Ectodermal cell (in vitro differentiated cells): ENCODE measurements around the gene BTBD2.
"Not testable (repeated sequence)": the region's sequence is repeated elsewhere in the genome, so short reads cannot be mapped to it uniquely, and the experiment has no call there.

Experiments
- H3K27ac ChIP-seq: 2 replicates; pipeline ENCODE4 v1.7.0; 2013; ENCODE audit warnings: mild to moderate bottlenecking, low read depth, low read length; ENCODE audit not compliant: insufficient read depth, poor library complexity, severe bottlenecking
- H3K27me3 ChIP-seq: 2 replicates; pipeline ENCODE4 v1.7.0; 2013; ENCODE audit warnings: mild to moderate bottlenecking, low read length; ENCODE audit not compliant: insufficient read depth, control insufficient read depth, poor library complexity, severe bottlenecking
- H3K36me3 ChIP-seq: one replicate; pipeline ENCODE4 v1.7.0; 2013; ENCODE audit warnings: low read length; ENCODE audit not compliant: control insufficient read depth, insufficient read depth
- H3K4me1 ChIP-seq: one replicate; pipeline ENCODE4 v1.7.0; 2013; ENCODE audit warnings: low read length; ENCODE audit not compliant: control insufficient read depth, insufficient read depth
- H3K4me3 ChIP-seq: 2 replicates; pipeline ENCODE4 v1.7.0; 2013; ENCODE audit warnings: low read depth, low read length, control low read depth; ENCODE audit not compliant: insufficient read depth
- H3K9me3 ChIP-seq: 2 replicates; pipeline ENCODE4 v1.7.0; 2013; ENCODE audit warnings: mild to moderate bottlenecking, low read length, moderate library complexity; ENCODE audit not compliant: control insufficient read depth
- WGBS, 2 experiments: methylation state at CpG; one replicate each; pipeline ENCODE4 v1.1.7; 2013; ENCODE audit warnings: missing lambda C conversion rate in 2 of 2; 5-methylcytosine and 5-hydroxymethylcytosine counted together

Gene BTBD2

GRCh38 chr19:2039089-2039958, 23.8 kb upstream of the BTBD2 start:
- WGBS, 2 experiments: 94 to 96% methylated on average over 30 of the region's 30 CpGs
- H3K36me3 ChIP-seq: peaks cover 16% of the 10 kb centered on the region
- H3K27ac ChIP-seq: no peak overlapping the region

DNA sequence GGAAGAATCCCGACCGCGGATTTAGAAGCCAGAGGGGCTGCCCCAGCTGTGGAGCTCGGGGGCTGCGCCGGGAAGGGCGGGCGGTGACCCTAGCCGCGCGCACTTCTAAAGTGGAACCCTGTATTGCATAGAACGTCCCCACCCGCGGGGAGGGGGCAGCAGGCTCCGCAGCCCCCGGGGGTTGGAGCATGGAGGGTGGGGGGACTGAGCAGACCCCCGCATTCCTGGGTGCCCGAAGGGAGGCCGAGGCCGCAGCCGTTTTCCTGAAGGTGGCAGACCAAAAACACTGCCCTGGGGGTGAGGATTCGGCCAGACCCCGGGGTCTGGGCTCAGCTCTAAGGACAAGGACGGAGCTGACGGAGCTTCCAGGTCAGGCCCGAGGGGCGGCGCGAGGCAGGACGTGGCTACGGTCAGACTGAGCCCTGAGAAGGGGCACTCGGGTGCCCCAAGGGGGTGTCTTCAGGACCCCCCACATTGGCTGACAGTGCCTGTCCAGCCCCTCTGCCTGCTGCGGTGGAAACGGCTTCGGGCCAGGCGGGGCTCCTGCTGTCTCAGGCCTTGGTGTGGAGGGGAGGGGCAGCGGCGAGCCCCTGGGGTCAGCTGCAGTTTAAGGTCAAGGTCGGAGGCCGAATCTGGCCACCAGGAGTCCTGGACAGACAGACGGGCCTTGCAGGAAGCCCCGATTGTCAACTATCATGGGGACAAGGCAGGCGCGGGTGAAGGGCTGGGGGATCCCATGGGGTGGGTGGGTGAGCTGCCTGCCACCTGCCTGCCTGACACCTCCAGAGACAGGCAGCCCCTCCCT, 23.0 kb upstream of the BTBD2 start:
- Histone ChIP-seq H3K36me3 (peaks cover 16% of the 10 kb centered on the region), H3K4me3 (no peak overlapping the region), H3K27ac (no peak overlapping the region), H3K4me1 (peaks cover 22% of the 10 kb centered on the region), H3K27me3 (no peaks in the 10 kb centered on the region), H3K9me3 (no peaks in the 10 kb centered on the region)
- WGBS, 2 experiments: 94 to 96% methylated on average over 44 of the region's 44 CpGs

More at GRCh38 chr19:2039089-2039958, 23.8 kb upstream of the BTBD2 start:
- Histone ChIP-seq H3K27me3 (no peaks in the 10 kb centered on the region), H3K4me3 (no peak overlapping the region), H3K9me3 (no peaks in the 10 kb centered on the region), H3K4me1 (peaks cover 22% of the 10 kb centered on the region)

GRCh38 chr19:2037651-2038255, 22.2 kb upstream of the BTBD2 start:
- Histone ChIP-seq H3K4me1 (peaks cover 21% of the 10 kb centered on the region), H3K27ac (no peak overlapping the region), H3K9me3 (no peaks in the 10 kb centered on the region), H3K27me3 (no peaks in the 10 kb centered on the region), H3K4me3 (no peak overlapping the region), H3K36me3 (peaks cover 16% of the 10 kb centered on the region)
- WGBS, 2 experiments: 94% methylated on average over 23 to 24 of the region's 24 CpGs

DNA sequence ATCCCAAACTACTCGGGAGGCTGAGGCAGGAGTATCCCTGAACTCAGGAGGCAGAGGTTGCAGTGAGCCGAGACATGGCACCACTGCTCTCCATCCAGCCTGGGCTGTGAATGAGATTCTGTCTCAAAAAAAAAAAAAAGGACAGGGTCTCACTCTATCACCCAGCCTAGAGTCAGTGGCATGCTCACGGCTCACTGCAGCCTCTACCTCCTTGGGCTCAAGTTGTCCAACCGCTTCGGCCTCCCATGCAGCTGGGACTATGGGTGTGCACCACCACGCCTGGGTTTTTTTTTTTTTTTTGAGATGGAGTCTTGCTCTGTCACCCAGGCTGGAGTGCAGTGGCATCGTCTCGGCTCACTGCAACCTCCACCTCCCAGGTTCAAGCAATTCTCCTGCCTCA, 20.9 kb upstream of the BTBD2 start:
- no peaks in the 10 kb centered on the region for H3K27me3 ChIP-seq
- H3K4me3 ChIP-seq: no peak overlapping the region
- H3K4me1 ChIP-seq: peaks cover 21% of the 10 kb centered on the region
- no peaks in the 10 kb centered on the region for H3K9me3 ChIP-seq
- WGBS, 2 experiments: 93 to 96% methylated on average over 8 of the region's 8 CpGs
- H3K36me3 ChIP-seq: peaks cover 16% of the 10 kb centered on the region
- no peak overlapping the region for H3K27ac ChIP-seq

DNA sequence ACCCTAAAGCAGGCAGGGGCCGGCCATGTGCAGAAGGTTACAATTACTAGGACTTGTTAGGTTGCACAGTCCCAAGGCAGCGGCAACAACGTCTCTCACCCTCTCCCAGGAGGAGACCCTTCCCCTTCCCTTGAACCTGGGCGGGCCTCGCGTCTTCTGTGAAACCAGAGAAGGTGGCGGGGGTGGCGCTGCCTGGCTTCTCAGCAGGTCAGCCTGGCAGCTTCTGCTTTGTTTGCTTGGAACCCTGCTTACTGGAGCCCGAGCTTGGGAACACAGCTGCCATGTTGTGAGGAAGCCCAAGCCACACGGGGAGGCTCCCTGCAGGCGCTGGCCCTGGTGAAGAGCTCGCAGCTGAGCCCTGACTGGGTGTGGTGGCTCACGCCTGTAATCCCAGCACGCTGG, 20.1 kb upstream of the BTBD2 start:
- no peaks in the 10 kb centered on the region for H3K27me3 ChIP-seq
- no peak overlapping the region for H3K4me3 ChIP-seq

DNA sequence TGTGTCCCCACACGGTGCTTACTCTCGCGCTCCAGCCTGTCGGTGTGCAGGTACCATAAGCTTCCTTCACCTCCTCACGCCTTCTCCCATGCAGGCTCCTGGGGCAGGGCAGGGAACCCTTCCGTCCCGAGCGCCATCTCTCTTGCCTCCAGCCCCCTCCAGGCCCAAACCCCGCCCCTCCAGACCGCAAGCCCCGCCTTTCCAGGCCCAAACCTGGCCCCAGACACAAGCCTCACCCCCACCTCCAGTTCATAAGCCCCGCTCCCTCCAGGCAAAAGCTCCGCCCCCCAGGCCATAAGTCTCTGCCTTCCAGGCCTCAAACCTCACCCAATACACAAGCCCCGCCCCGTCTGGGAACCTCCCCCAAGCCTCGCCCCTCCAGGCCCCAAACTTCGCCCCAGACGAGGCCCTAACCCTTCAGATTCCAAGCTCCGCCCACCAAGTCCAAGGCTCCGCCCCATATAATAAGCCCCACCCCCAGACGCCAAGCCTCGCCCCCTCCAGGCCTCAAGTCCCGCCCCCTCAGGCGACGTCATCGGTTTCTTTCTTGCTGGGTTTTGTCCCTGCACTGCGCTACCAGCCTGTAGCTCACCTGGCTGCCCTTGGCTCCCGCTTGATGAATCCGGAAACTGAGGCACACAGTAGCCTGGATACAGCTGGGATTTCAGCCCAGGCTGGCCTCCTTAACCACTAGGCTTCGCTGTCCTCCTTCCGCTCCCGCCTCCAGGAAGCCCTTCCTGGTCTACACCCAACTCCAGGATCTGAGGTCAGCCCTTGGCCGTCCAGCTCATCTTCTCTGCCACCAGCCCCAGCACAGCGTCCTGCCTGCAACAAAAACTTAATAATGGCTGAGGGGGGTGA, 19.4 kb upstream of the BTBD2 start:
- WGBS, 2 experiments: 75 to 76% methylated on average over 34 of the region's 34 CpGs

More for the DNA sequence above, 20.1 kb upstream of the BTBD2 start:
- 88 to 90% methylated on average over 14 of the region's 14 CpGs for WGBS, 2 experiments
- H3K4me1 ChIP-seq: peaks cover 12% of the 10 kb centered on the region
- H3K9me3 ChIP-seq: no peaks in the 10 kb centered on the region
- H3K36me3 ChIP-seq: peaks cover 12% of the 10 kb centered on the region
- no peak overlapping the region for H3K27ac ChIP-seq

GRCh38 chr19:2034253-2034652, 18.7 kb upstream of the BTBD2 start:
- H3K9me3 ChIP-seq, H3K27me3 ChIP-seq, H3K27ac ChIP-seq, H3K4me3 ChIP-seq, H3K36me3 ChIP-seq: not testable (repeated sequence)
- peaks cover 10% of the 10 kb centered on the region for H3K4me1 ChIP-seq
- WGBS, 2 experiments: 93 to 97% methylated on average over 15 of the region's 15 CpGs

More for the DNA sequence above, 19.4 kb upstream of the BTBD2 start:
- peaks cover 10% of the 10 kb centered on the region for H3K4me1 ChIP-seq
- H3K9me3 ChIP-seq: no peaks in the 10 kb centered on the region
- H3K4me3 ChIP-seq: no peak overlapping the region
- peaks cover 9% of the 10 kb centered on the region for H3K36me3 ChIP-seq
- no peak overlapping the region for H3K27ac ChIP-seq
- H3K27me3 ChIP-seq: no peaks in the 10 kb centered on the region

- H3K4me1 ChIP-seq: peaks cover 10% of the 10 kb centered on the region
- H3K36me3 ChIP-seq: peaks cover 7% of the 10 kb centered on the region
- no peaks in the 10 kb centered on the region for H3K9me3 ChIP-seq
- 80 to 81% methylated on average over 9 of the region's 9 CpGs for WGBS, 2 experiments
- no peak overlapping the region for H3K27ac ChIP-seq
- no peak overlapping the region for H3K4me3 ChIP-seq
- no peaks in the 10 kb centered on the region for H3K27me3 ChIP-seq
These were observed 18.3 kb upstream of the BTBD2 start for GRCh38 chr19:2033825-2034159.

DNA sequence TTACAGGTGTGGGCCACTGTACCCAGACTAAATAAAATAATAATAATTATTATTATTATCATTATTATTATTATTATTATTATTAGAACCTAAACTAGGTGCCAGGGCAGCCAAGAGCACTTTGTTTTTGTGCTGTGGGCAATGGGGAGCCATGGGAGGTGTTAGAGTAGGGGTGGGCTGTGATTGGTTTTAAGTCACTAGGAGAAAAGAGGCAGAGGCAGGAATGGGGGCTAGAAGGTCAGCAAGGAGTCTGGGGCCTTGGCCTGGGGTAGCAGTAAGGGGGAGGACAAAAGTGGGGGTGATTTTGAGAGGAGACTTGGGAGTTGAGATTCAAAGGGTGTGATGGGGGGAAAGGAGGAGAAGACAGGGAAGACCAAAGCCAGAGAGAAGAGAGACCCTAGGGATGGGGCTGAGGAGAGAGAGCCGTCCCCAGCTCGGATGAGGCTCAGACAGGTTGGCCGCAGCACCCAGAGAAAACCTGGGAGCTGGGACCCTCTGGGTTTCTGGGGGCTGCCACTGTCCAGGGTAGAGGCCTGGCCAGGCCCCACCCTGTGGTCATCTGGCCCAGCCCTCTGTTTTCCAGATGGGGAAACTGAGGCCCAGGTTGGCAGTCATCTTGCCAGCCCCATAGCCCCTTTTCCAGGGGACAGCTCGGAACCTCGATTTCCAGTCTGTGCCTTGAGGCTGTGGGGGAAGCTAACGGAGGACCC, 17.8 kb upstream of the BTBD2 start:
- Histone ChIP-seq H3K36me3 (peaks cover 1% of the 10 kb centered on the region), H3K27ac (no peak overlapping the region), H3K4me1 (peaks cover 10% of the 10 kb centered on the region), H3K9me3 (no peaks in the 10 kb centered on the region), H3K27me3 (no peaks in the 10 kb centered on the region), H3K4me3 (no peak overlapping the region)
- whole genome bisulfite sequencing, 2 experiments: 92 to 94% methylated on average over 6 of the region's 6 CpGs
